OCI-LY3 (cell line): ENCODE results near the gene INPP5F.

Source experiments
- H2AFZ ChIP-seq: fragments of 200-600, 300-600 bp; shearing (Covaris generic); 2 replicates; pipeline ENCODE4 v1.6.0; 2014; ENCODE audit warnings: antibody characterized with exemption, low read depth, low read length
- H3K27ac ChIP-seq: fragments of 200-600, 300-600 bp; sonication (generic); 2 replicates; pipeline ENCODE4 v1.5.1; 2014; ENCODE audit warnings: mild to moderate bottlenecking, low read length, moderate library complexity, mixed read lengths
- H3K27me3 ChIP-seq: fragments of 200-600, 300-600 bp; sonication (generic); 2 replicates; pipeline ENCODE4 v1.6.1; 2014; ENCODE audit warnings: low read depth, low read length, mixed read lengths
- H3K36me3 ChIP-seq: fragments of 200-600, 300-600 bp; sonication (generic); replicated peaks from 2 replicates; pipeline ENCODE3; 2014; ENCODE audit warnings: low read depth, low read length, mixed read lengths
- H3K4me1 ChIP-seq: fragments of 300-600, 200-600 bp; sonication (generic); 2 replicates; pipeline ENCODE4 v1.6.1; 2014; ENCODE audit warnings: low read length, mixed read lengths
- H3K4me2 ChIP-seq: fragments of 200-600, 300-600 bp; sonication (generic); 2 replicates; pipeline ENCODE4 v1.6.1; 2014; ENCODE audit warnings: low read length, mixed read lengths
- H3K4me3 ChIP-seq: fragments of 300-600, 200-600 bp; sonication (generic); 2 replicates; pipeline ENCODE4 v1.5.1; 2014; ENCODE audit warnings: antibody characterized with exemption, mild to moderate bottlenecking, low read length, moderate library complexity
- H3K79me2 ChIP-seq: fragments of 300-600, 200-600 bp; shearing (Covaris generic); 2 replicates; pipeline ENCODE4 v1.6.1; 2014; ENCODE audit warnings: mild to moderate bottlenecking, low read length, mixed read lengths
- H3K9ac ChIP-seq: fragments of 300-600, 200-600 bp; shearing (Covaris generic); 2 replicates; pipeline ENCODE4 v1.6.0; 2014; ENCODE audit warnings: mild to moderate bottlenecking, low read length, moderate library complexity
- H3K9me3 ChIP-seq: fragments of 200-600, 300-600 bp; shearing (Covaris generic); 2 replicates; pipeline ENCODE4 v1.6.1; 2014; ENCODE audit warnings: low read length, mixed read lengths; ENCODE audit not compliant: insufficient read depth
- H4K20me1 ChIP-seq: fragments of 200-600, 300-600 bp; sonication (generic); 2 replicates; pipeline ENCODE4 v1.6.1; 2016; ENCODE audit warnings: low read length, mixed read lengths; ENCODE audit not compliant: insufficient read depth
- CTCF ChIP-seq: fragments of 200-600, 300-600 bp; sonication (generic); IDR thresholded peaks from 2 replicates; pipeline ENCODE4 v1.5.1; 2014; ENCODE audit warnings: antibody characterized with exemption, low read length, low read depth
- EZH2phosphoT487 ChIP-seq: fragments of 200-600 bp; shearing (Covaris generic); IDR thresholded peaks from 2 replicates; pipeline ENCODE4 v1.6.1; 2018; ENCODE audit warnings: antibody characterized with exemption, mixed run types, low read depth

The INPP5F gene

GRCh38 chr10:119834188-119834587 lies 108.3 kb downstream of the INPP5F start:
- H3K4me2 ChIP-seq, result no peak overlapping the region
- H3K4me1 ChIP-seq, result peaks cover 23% of the 10 kb centered on the region
- no peak overlapping the region for H3K27ac ChIP-seq
- no peak overlapping the region for H3K9ac ChIP-seq
- no peak overlapping the region for H3K4me3 ChIP-seq
- H4K20me1 ChIP-seq, result no peaks in the 10 kb centered on the region
- peaks cover 55% of the 10 kb centered on the region for H3K36me3 ChIP-seq
- no peaks in the 10 kb centered on the region for H3K27me3 ChIP-seq
- TF ChIP-seq CTCF, result no peak
- TF ChIP-seq EZH2phosphoT487, result no peak
- no peaks in the 10 kb centered on the region for H3K79me2 ChIP-seq
- H2AFZ ChIP-seq, result no peak overlapping the region
- H3K9me3 ChIP-seq, result no peaks in the 10 kb centered on the region

- H3K4me1 ChIP-seq, result peaks cover 12% of the 10 kb centered on the region
- no peak overlapping the region for H3K4me3 ChIP-seq
- no peaks in the 10 kb centered on the region for H3K9me3 ChIP-seq
- no peak overlapping the region for H3K4me2 ChIP-seq
- no peak for TF ChIP-seq CTCF
- no peak for TF ChIP-seq EZH2phosphoT487
- no peaks in the 10 kb centered on the region for H3K27me3 ChIP-seq
- H4K20me1 ChIP-seq, result no peaks in the 10 kb centered on the region
- H3K27ac ChIP-seq, result peak overlapping the region; percentile 25; the same call in 1 of the 2 replicates
- no peak overlapping the region for H2AFZ ChIP-seq
- H3K36me3 ChIP-seq, result peaks cover 37% of the 10 kb centered on the region
- no peak overlapping the region for H3K9ac ChIP-seq
- no peaks in the 10 kb centered on the region for H3K79me2 ChIP-seq
These were observed 119.8 kb downstream of the INPP5F start for GRCh38 chr10:119845656-119846055.

- H3K27me3 ChIP-seq, result no peaks in the 10 kb centered on the region
- H3K36me3 ChIP-seq, result peaks cover 30% of the 10 kb centered on the region
- no peak overlapping the region for H3K9ac ChIP-seq
- H3K27ac ChIP-seq, result no peak overlapping the region
- no peaks in the 10 kb centered on the region for H4K20me1 ChIP-seq
- H2AFZ ChIP-seq, result no peak overlapping the region
- H3K4me1 ChIP-seq, result peaks cover 12% of the 10 kb centered on the region
- H3K4me2 ChIP-seq, result no peak overlapping the region
- H3K9me3 ChIP-seq, result no peaks in the 10 kb centered on the region
- no peak for TF ChIP-seq CTCF
- H3K4me3 ChIP-seq, result no peak overlapping the region
- no peaks in the 10 kb centered on the region for H3K79me2 ChIP-seq
These were observed 123.4 kb downstream of the INPP5F start for GRCh38 chr10:119849031-119849789.

GRCh38 chr10:119849944-119850343 lies 124.1 kb downstream of the INPP5F start:
- no peak overlapping the region for H3K9ac ChIP-seq
- no peaks in the 10 kb centered on the region for H3K79me2 ChIP-seq
- no peak overlapping the region for H3K27ac ChIP-seq
- no peak overlapping the region for H3K4me2 ChIP-seq
- no peak overlapping the region for H2AFZ ChIP-seq
- H3K9me3 ChIP-seq, result no peaks in the 10 kb centered on the region
- H3K27me3 ChIP-seq, result no peaks in the 10 kb centered on the region
- peaks cover 27% of the 10 kb centered on the region for H3K36me3 ChIP-seq
- H3K4me1 ChIP-seq, result peaks cover 12% of the 10 kb centered on the region
- TF ChIP-seq EZH2phosphoT487 (no peak), CTCF (no peak)
- no peaks in the 10 kb centered on the region for H4K20me1 ChIP-seq
- H3K4me3 ChIP-seq, result no peak overlapping the region
